Hematopoietic multipotent progenitor cell treated with erythropoietin and hydrocortisone succinate and interleukin-3 and kit ligand, for 15 days (in vitro differentiated cells): Measurements from ENCODE around the gene GPX1.

ENCODE experiments used
- DNase-seq: peaks from one replicate; pipeline ENCODE4 v3.0.0-alpha.2; 2015; ENCODE audit warnings: low spot score

GPX1 gene

GRCh38 chr3:49311283-49311682 lies 46.9 kb downstream of the GPX1 start:
- DNase-seq, result no peak

- DNase-seq, result no peak
Observed at GRCh38 chr3:49310677-49311076, 47.5 kb downstream of the GPX1 start.
